OCI-LY1 (cell line): ENCODE measurements around the gene PHACTR4.

Source experiments
- H2AFZ ChIP-seq: fragments of 200-600 bp; sonication (generic), shearing (Covaris generic); 2 replicates; pipeline ENCODE4 v1.6.0; 2014; ENCODE audit warnings: antibody characterized with exemption, mild to moderate bottlenecking, low read length
- H3F3A ChIP-seq: fragments of 200-600 bp; sonication (generic), shearing (Covaris generic); 2 replicates; pipeline ENCODE4 v1.6.0; 2014; ENCODE audit warnings: mild to moderate bottlenecking, antibody characterized with exemption, low read length, moderate library complexity; ENCODE audit not compliant: insufficient read depth
- H3K27ac ChIP-seq: fragments of 200-600 bp; sonication (generic); 2 replicates; pipeline ENCODE4 v1.5.1; 2014; ENCODE audit warnings: low read length, mixed run types, mild to moderate bottlenecking, low read depth; ENCODE audit not compliant: poor library complexity, severe bottlenecking
- H3K27me3 ChIP-seq: fragments of 200-600 bp; sonication (generic); 2 replicates; pipeline ENCODE4 v1.6.0; 2014; ENCODE audit warnings: antibody characterized with exemption, mild to moderate bottlenecking, low read length, moderate library complexity; ENCODE audit not compliant: insufficient read depth
- H3K36me3 ChIP-seq: fragments of 200-600 bp; sonication (generic); 2 replicates; pipeline ENCODE4 v1.6.1; 2014; ENCODE audit warnings: mild to moderate bottlenecking, antibody characterized with exemption, low read length, moderate library complexity, mixed read lengths; ENCODE audit not compliant: insufficient read depth
- H3K4me1 ChIP-seq: fragments of 200-600 bp; sonication (generic); 2 replicates; pipeline ENCODE4 v1.5.1; 2014; ENCODE audit warnings: mild to moderate bottlenecking, low read length, moderate library complexity; ENCODE audit not compliant: insufficient read depth, severe bottlenecking
- H3K4me2 ChIP-seq: fragments of 200-600 bp; sonication (generic), shearing (Covaris generic); 2 replicates; pipeline ENCODE4 v1.6.1; 2014; ENCODE audit warnings: low read length
- H3K4me3 ChIP-seq: fragments of 200-600 bp; sonication (generic); 2 replicates; pipeline ENCODE4 v1.5.1; 2014; ENCODE audit warnings: low read length, low read depth, mild to moderate bottlenecking, mixed read lengths; ENCODE audit not compliant: poor library complexity, severe bottlenecking
- H3K79me2 ChIP-seq: fragments of 200-600 bp; shearing (Covaris generic); 2 replicates; pipeline ENCODE4 v1.6.1; 2016; ENCODE audit warnings: mixed run types, low read length, mixed read lengths; ENCODE audit not compliant: insufficient read depth
- H3K9ac ChIP-seq: fragments of 200-600 bp; sonication (generic), shearing (Covaris generic); 2 replicates; pipeline ENCODE4 v1.6.1; 2014; ENCODE audit warnings: mild to moderate bottlenecking, low read length, mixed read lengths
- H3K9me2 ChIP-seq: fragments of 200-600 bp; sonication (generic), shearing (Covaris generic); 2 replicates; pipeline ENCODE4 v1.6.1; 2014; ENCODE audit warnings: low read depth, mild to moderate bottlenecking, low read length, mixed read lengths
- H3K9me3 ChIP-seq: fragments of 200-600 bp; shearing (Covaris generic); 2 replicates; pipeline ENCODE4 v1.6.1; 2014; ENCODE audit warnings: low read length, mixed read lengths
- H4K20me1 ChIP-seq: fragments of 200-600 bp; sonication (generic), shearing (Covaris generic); 2 replicates; pipeline ENCODE4 v1.6.0; 2016; ENCODE audit warnings: mild to moderate bottlenecking, low read length; ENCODE audit not compliant: insufficient read depth
- EZH2 ChIP-seq: fragments of 200-600 bp; sonication (generic), shearing (Covaris generic); IDR thresholded peaks from 2 replicates; pipeline ENCODE4 v1.8.0; 2017; ENCODE audit warnings: borderline replicate concordance, mixed run types, mild to moderate bottlenecking, antibody characterized with exemption, low read length, moderate library complexity, mixed read lengths
- TF ChIP-seq, protein P1 (sequence below): fragments of 200-600 bp; sonication (generic), shearing (Covaris generic); IDR thresholded peaks from 2 replicates; pipeline ENCODE4 v1.5.1; 2017; ENCODE audit warnings: mild to moderate bottlenecking, antibody characterized with exemption, low read length, moderate library complexity, mixed read lengths

Gene PHACTR4

DNA sequence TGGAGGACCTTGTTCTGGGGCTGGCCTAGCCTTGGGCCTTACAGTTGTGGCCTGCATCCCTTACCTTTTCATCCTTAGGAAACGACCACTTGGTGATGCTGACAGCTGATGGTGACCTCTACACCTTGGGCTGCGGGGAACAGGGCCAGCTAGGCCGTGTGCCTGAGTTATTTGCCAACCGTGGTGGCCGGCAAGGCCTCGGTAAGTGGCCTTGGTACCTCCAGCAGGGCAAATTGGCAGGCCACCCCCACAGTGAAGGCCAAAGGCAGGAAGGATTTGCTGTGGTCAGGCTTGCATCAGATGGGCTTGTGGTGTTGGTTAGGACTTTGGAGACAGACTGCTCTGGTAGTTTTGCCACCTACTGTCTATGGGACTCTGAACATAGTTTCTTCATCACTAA, 165.6 kb downstream of the PHACTR4 start:
- no peak overlapping the region for H3K9ac ChIP-seq
- no peak overlapping the region for H3K27ac ChIP-seq
- no peak overlapping the region for H3K4me2 ChIP-seq
- H3K9me3 ChIP-seq: no peaks in the 10 kb centered on the region
- H3K36me3 ChIP-seq: peaks cover 82% of the 10 kb centered on the region
- H3K4me3 ChIP-seq: no peak overlapping the region
- no peaks in the 10 kb centered on the region for H3K4me1 ChIP-seq
- no peaks in the 10 kb centered on the region for H3K9me2 ChIP-seq
- H3K79me2 ChIP-seq: no peaks in the 10 kb centered on the region
- H4K20me1 ChIP-seq: no peaks in the 10 kb centered on the region
- no peak overlapping the region for H2AFZ ChIP-seq
- no peaks in the 10 kb centered on the region for H3K27me3 ChIP-seq
- TF ChIP-seq, protein P1, sequence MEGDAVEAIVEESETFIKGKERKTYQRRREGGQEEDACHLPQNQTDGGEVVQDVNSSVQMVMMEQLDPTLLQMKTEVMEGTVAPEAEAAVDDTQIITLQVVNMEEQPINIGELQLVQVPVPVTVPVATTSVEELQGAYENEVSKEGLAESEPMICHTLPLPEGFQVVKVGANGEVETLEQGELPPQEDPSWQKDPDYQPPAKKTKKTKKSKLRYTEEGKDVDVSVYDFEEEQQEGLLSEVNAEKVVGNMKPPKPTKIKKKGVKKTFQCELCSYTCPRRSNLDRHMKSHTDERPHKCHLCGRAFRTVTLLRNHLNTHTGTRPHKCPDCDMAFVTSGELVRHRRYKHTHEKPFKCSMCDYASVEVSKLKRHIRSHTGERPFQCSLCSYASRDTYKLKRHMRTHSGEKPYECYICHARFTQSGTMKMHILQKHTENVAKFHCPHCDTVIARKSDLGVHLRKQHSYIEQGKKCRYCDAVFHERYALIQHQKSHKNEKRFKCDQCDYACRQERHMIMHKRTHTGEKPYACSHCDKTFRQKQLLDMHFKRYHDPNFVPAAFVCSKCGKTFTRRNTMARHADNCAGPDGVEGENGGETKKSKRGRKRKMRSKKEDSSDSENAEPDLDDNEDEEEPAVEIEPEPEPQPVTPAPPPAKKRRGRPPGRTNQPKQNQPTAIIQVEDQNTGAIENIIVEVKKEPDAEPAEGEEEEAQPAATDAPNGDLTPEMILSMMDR: no peak
- TF ChIP-seq EZH2: no peak
- H3F3A ChIP-seq: no peaks in the 10 kb centered on the region

DNA sequence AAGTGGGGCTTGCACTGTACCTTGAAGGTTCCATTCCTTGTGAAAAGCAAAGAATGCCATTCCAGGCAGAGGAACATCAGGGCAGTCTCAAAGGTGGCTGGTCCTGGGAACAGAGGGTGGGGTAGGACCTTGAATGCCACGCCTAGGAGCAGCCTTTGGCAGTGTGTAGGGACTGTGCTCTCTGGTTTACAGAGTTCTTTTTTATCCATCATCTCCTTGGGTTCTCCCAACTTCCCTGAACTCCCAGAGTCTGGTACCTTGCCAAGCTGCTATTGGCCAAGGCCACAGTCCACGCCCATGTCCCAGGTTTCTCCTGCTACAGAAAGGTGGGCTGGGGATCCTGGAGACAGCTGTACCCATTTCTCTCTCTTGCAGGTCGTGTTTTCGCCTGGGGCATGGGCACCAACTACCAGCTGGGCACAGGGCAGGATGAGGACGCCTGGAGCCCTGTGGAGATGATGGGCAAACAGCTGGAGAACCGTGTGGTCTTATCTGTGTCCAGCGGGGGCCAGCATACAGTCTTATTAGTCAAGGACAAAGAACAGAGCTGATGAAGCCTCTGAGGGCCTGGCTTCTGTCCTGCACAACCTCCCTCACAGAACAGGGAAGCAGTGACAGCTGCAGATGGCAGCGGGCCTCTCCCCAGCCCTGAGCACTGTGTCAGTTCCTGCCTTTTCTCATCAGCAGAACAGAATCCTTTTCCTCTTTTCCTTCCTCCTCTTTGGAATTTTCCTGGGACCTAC, 168.1 kb downstream of the PHACTR4 start:
- TF ChIP-seq EZH2: no peak
- TF ChIP-seq, protein P1: no peak
- Histone ChIP-seq H3K79me2 (no peaks in the 10 kb centered on the region), H2AFZ (no peak overlapping the region), H3K27ac (no peak overlapping the region), H4K20me1 (no peaks in the 10 kb centered on the region), H3K4me2 (no peak overlapping the region), H3K9me3 (no peaks in the 10 kb centered on the region), H3K4me3 (no peak overlapping the region), H3K9ac (no peak overlapping the region), H3K4me1 (no peaks in the 10 kb centered on the region), H3K27me3 (no peaks in the 10 kb centered on the region), H3K9me2 (no peaks in the 10 kb centered on the region), H3K36me3 (peaks cover 58% of the 10 kb centered on the region), H3F3A (no peaks in the 10 kb centered on the region)

DNA sequence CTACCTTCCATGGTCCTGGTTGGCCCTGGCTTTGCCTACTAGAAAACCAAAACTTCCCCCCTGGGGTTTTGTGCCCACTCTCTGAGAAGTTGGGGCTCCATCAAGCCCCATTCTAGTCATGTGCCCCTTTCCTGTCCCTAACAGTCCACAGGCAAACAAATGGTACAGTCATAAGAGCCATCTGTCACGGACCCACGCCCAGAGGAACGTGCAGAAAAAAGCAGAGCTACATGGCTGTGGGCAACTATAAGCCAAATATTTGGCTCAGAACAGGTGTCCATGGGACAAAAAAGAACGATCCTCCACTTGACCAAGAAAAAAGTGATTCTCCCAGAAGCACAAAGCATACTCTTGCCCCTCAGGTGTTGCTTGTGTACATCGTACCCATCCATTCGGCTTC, 168.7 kb downstream of the PHACTR4 start:
- Histone ChIP-seq H3K79me2 (no peaks in the 10 kb centered on the region), H3K27me3 (no peaks in the 10 kb centered on the region), H3K4me2 (no peak overlapping the region), H3K9me2 (no peaks in the 10 kb centered on the region), H2AFZ (no peak overlapping the region), H3K4me1 (no peaks in the 10 kb centered on the region), H3K9me3 (no peaks in the 10 kb centered on the region), H3K36me3 (peaks cover 57% of the 10 kb centered on the region), H3K27ac (no peak overlapping the region), H4K20me1 (no peaks in the 10 kb centered on the region), H3F3A (no peaks in the 10 kb centered on the region), H3K4me3 (no peak overlapping the region), H3K9ac (no peak overlapping the region)
- TF ChIP-seq EZH2: no peak
- TF ChIP-seq, protein P1: no peak
